Adrenal gland (tissue), 5 donors: ENCODE results near the gene IL16.

Source experiments
- POLR2A ChIP-seq, 2 donors: fragments of 450-650 bp; IDR thresholded peaks; one replicate each; pipeline ENCODE4 v1.6.1; 2017; ENCODE audit warnings: antibody characterized with exemption in 2 of 2, mild to moderate bottlenecking in 2 of 2, moderate library complexity in 1 of 2
- TF ChIP-seq, protein P1 (sequence below), 6 experiments: fragments of 450-650 bp in 4 of 6; fragments of 200-600 bp in 2 of 6; sonication (generic) in 1 of 6; IDR thresholded peaks; 1 replicate in 5 of 6; 2 replicates in 1 of 6; pipeline versions ENCODE4 v1.5.1 to v1.8.0; 2016 to 2021; ENCODE audit warnings: antibody characterized with exemption in 6 of 6, mild to moderate bottlenecking in 2 of 6, moderate library complexity in 1 of 6
- donor health status: DM: no; HTN: no; CAD: no.

DNA sequence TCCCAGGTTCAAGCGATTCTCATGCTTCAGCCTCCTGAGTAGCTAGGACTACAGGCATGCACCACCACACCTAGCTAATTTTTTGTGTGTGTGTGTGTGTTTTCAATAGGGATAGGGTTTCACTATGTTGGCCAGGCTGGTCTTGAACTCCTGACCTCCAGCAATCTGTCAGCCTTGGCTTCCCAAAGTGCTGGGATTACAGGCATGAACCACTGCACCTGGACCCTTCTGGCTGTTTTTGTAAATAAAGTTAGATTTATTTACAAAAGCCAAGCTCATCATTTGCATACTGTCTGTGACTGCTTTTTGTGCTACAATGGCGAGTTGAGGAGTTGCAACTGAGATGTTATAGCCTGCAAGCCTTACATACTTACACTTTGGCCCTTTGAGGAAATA is 28.6 kb upstream of the IL16 start:
- TF ChIP-seq, protein P1, sequence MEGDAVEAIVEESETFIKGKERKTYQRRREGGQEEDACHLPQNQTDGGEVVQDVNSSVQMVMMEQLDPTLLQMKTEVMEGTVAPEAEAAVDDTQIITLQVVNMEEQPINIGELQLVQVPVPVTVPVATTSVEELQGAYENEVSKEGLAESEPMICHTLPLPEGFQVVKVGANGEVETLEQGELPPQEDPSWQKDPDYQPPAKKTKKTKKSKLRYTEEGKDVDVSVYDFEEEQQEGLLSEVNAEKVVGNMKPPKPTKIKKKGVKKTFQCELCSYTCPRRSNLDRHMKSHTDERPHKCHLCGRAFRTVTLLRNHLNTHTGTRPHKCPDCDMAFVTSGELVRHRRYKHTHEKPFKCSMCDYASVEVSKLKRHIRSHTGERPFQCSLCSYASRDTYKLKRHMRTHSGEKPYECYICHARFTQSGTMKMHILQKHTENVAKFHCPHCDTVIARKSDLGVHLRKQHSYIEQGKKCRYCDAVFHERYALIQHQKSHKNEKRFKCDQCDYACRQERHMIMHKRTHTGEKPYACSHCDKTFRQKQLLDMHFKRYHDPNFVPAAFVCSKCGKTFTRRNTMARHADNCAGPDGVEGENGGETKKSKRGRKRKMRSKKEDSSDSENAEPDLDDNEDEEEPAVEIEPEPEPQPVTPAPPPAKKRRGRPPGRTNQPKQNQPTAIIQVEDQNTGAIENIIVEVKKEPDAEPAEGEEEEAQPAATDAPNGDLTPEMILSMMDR (IDR thresholded peaks at IDR 0.05), result no peak
- TF ChIP-seq POLR2A (IDR thresholded peaks at IDR 0.05), result no peak
